ENCODE measurements around the gene SRGAP2.
"Not testable (repeated sequence)": the region's sequence is repeated elsewhere in the genome, so short reads cannot be mapped to it uniquely, and the experiment has no call there.

SRGAP2 gene

GRCh38 chr1:206250953-206251681 is 47.8 kb downstream of the SRGAP2 start:
- DNase-seq: not testable (repeated sequence)

GRCh38 chr1:206252680-206253335 is 49.5 kb downstream of the SRGAP2 start:
- DNase-seq: not testable (repeated sequence)

All from C1 segment of cervical spinal cord (tissue), 14 donors.